RWPE1 (cell line): ENCODE data around the gene NFU1.
"Not testable (repeated sequence)": the region's sequence is repeated elsewhere in the genome, so short reads cannot be mapped to it uniquely, and the experiment has no call there.

ENCODE experiments used
- CTCF ChIA-PET: fragments of 350-600 bp; sonication (Branson Sonifier 250); formaldehyde crosslinking; extraction: SDS; loops from one replicate; lab custom pipeline; 2021; lab: Yijun Ruan, JAX
- POLR2A ChIA-PET: fragments of 400-600 bp; formaldehyde crosslinking; extraction: SDS; loops from one replicate; lab custom pipeline; 2020; ENCODE audit warnings: antibody characterized with exemption; ENCODE audit not compliant: low non-redundant PET; lab: Yijun Ruan, JAX
- DNase-seq: peaks from one replicate; pipeline ENCODE4 v3.0.0; 2012; ENCODE audit warnings: low spot score
- H3K27ac ChIP-seq: fragments of 450-650 bp; 2 replicates; pipeline ENCODE4 v1.5.1; 2017
- CTCF ChIP-seq: fragments of 450-650 bp; conservative IDR thresholded peaks from 2 replicates; pipeline ENCODE4 v1.5.1; 2017; ENCODE audit warnings: low read depth, mild to moderate bottlenecking

NFU1 gene

GRCh38 chr2:69456154-69456553, 18.9 kb upstream of the NFU1 start:
- ChIA-PET POLR2A (no interaction called here), CTCF (no interaction called here)
- DNase-seq: no peak
- no peak overlapping the region for H3K27ac ChIP-seq
- TF ChIP-seq CTCF: no peak

GRCh38 chr2:69454976-69455375, 17.7 kb upstream of the NFU1 start:
- no peak for TF ChIP-seq CTCF
- no peak overlapping the region for H3K27ac ChIP-seq
- DNase-seq: no peak
- ChIA-PET POLR2A (no interaction called here), CTCF (no interaction called here)

GRCh38 chr2:69453475-69454129, 16.4 kb upstream of the NFU1 start:
- no peak overlapping the region for H3K27ac ChIP-seq
- CTCF ChIA-PET: interaction anchor here (1.1 kb wide), 1 partner anchor 17 kb away, joined by 3 read pairs; the partner anchor contains the start of gene NFU1
- DNase-seq: no peak
- TF ChIP-seq CTCF: no peak
- POLR2A ChIA-PET: no interaction called here

- no peak for DNase-seq
- no peak for TF ChIP-seq CTCF
- H3K27ac ChIP-seq: no peak overlapping the region
- POLR2A ChIA-PET: no interaction called here
- CTCF ChIA-PET: interaction anchor here (0.7 to 1.1 kb wide), 2 partner anchors 16 to 260 kb away, joined by 3 to 4 read pairs; partner anchors contain the start of gene NFU1
Measured at GRCh38 chr2:69452687-69453086, 15.5 kb upstream of the NFU1 start.

GRCh38 chr2:69450735-69451416, 13.6 kb upstream of the NFU1 start:
- POLR2A ChIA-PET: no interaction called here
- H3K27ac ChIP-seq: no peak overlapping the region
- TF ChIP-seq CTCF: no peak
- DNase-seq: no peak
- CTCF ChIA-PET: no interaction called here

GRCh38 chr2:69449906-69450305, 12.7 kb upstream of the NFU1 start:
- ChIA-PET POLR2A (no interaction called here), CTCF (no interaction called here)
- DNase-seq: no peak
- no peak for TF ChIP-seq CTCF
- H3K27ac ChIP-seq: no peak overlapping the region

- H3K27ac ChIP-seq, DNase-seq, CTCF ChIA-PET, POLR2A ChIA-PET: not testable (repeated sequence)
Measured at GRCh38 chr2:69443673-69444072, 6.4 kb upstream of the NFU1 start.

- CTCF ChIA-PET, DNase-seq, POLR2A ChIA-PET, H3K27ac ChIP-seq: not testable (repeated sequence)
Measured at GRCh38 chr2:69439499-69439898, 2.3 kb upstream of the NFU1 start.
